ENCODE results near the gene PAX2.

Gene PAX2

GRCh38 chr10:100810835-100811116 lies 65.4 kb downstream of the PAX2 start:
- Histone ChIP-seq H3K4me3 (ENCODE audit: low read length) (no peak overlapping the region), H3K9ac (ENCODE audit: low read length) (no peak overlapping the region), H3K36me3 (replicated peaks; ENCODE audit: insufficient read depth, low read length) (no peaks in the 10 kb centered on the region), H3K27me3 (replicated peaks; ENCODE audit: insufficient read depth, low read length) (peaks cover 100% of the 10 kb centered on the region), H2AFZ (ENCODE audit: low read length) (no peak overlapping the region), H3K4me2 (ENCODE audit: low read depth, low read length) (no peak overlapping the region), H3K9me3 (replicated peaks; ENCODE audit: insufficient read depth, low read length) (no peaks in the 10 kb centered on the region), H3K27ac (ENCODE audit: low read length) (no peak overlapping the region), H3F3A (ENCODE audit: insufficient read depth, low read length) (no peaks in the 10 kb centered on the region), H3K9me2 (replicated peaks; ENCODE audit: insufficient read depth, low read length) (no peaks in the 10 kb centered on the region), H3K79me2 (ENCODE audit: low read length) (no peaks in the 10 kb centered on the region), H3K4me1 (ENCODE audit: low read length) (no peaks in the 10 kb centered on the region), H4K20me1 (ENCODE audit: insufficient read depth, low read length) (no peaks in the 10 kb centered on the region)
- TF ChIP-seq CTCF (IDR thresholded peaks at IDR 0.05; ENCODE audit: low read length) = no peak
- no peak for TF ChIP-seq EZH2phosphoT487 (IDR thresholded peaks at IDR 0.05; ENCODE audit: low read length)
- no peak for TF ChIP-seq EZH2 (optimal IDR thresholded peaks at IDR 0.05; ENCODE audit: low read depth, low read length)
- DNase-seq = no peak

GRCh38 chr10:100811261-100811660 lies 65.9 kb downstream of the PAX2 start:
- Histone ChIP-seq H3K9ac (ENCODE audit: low read length) (no peak overlapping the region), H3K4me2 (ENCODE audit: low read depth, low read length) (no peak overlapping the region), H3K27me3 (replicated peaks; ENCODE audit: insufficient read depth, low read length) (peaks cover 100% of the 10 kb centered on the region), H4K20me1 (ENCODE audit: insufficient read depth, low read length) (no peaks in the 10 kb centered on the region), H3K9me3 (replicated peaks; ENCODE audit: insufficient read depth, low read length) (no peaks in the 10 kb centered on the region), H3K79me2 (ENCODE audit: low read length) (no peaks in the 10 kb centered on the region), H2AFZ (ENCODE audit: low read length) (no peak overlapping the region), H3F3A (ENCODE audit: insufficient read depth, low read length) (no peaks in the 10 kb centered on the region), H3K9me2 (replicated peaks; ENCODE audit: insufficient read depth, low read length) (no peaks in the 10 kb centered on the region), H3K36me3 (replicated peaks; ENCODE audit: insufficient read depth, low read length) (no peaks in the 10 kb centered on the region), H3K4me3 (ENCODE audit: low read length) (no peak overlapping the region), H3K27ac (ENCODE audit: low read length) (no peak overlapping the region), H3K4me1 (ENCODE audit: low read length) (no peaks in the 10 kb centered on the region)
- no peak for TF ChIP-seq CTCF (IDR thresholded peaks at IDR 0.05; ENCODE audit: low read length)
- no peak for TF ChIP-seq EZH2 (optimal IDR thresholded peaks at IDR 0.05; ENCODE audit: low read depth, low read length)
- TF ChIP-seq EZH2phosphoT487 (IDR thresholded peaks at IDR 0.05; ENCODE audit: low read length) = no peak
- no peak for DNase-seq

- H4K20me1 ChIP-seq (ENCODE audit: insufficient read depth, low read length) = no peaks in the 10 kb centered on the region
Observed at GRCh38 chr10:100811752-100812750, 66.7 kb downstream of the PAX2 start.

More at GRCh38 chr10:100811752-100812750, 66.7 kb downstream of the PAX2 start:
- Histone ChIP-seq H3K36me3 (replicated peaks; ENCODE audit: insufficient read depth, low read length) (no peaks in the 10 kb centered on the region), H3K4me3 (ENCODE audit: low read length) (no peak overlapping the region), H3K4me1 (ENCODE audit: low read length) (no peaks in the 10 kb centered on the region), H3K9me2 (replicated peaks; ENCODE audit: insufficient read depth, low read length) (no peaks in the 10 kb centered on the region), H3K9ac (ENCODE audit: low read length) (no peak overlapping the region), H3K27ac (ENCODE audit: low read length) (no peak overlapping the region), H2AFZ (ENCODE audit: low read length) (no peak overlapping the region), H3K79me2 (ENCODE audit: low read length) (no peaks in the 10 kb centered on the region), H3K9me3 (replicated peaks; ENCODE audit: insufficient read depth, low read length) (no peaks in the 10 kb centered on the region), H3K27me3 (replicated peaks; ENCODE audit: insufficient read depth, low read length) (peaks cover 100% of the 10 kb centered on the region), H3F3A (ENCODE audit: insufficient read depth, low read length) (no peaks in the 10 kb centered on the region), H3K4me2 (ENCODE audit: low read depth, low read length) (no peak overlapping the region)
- no peak for TF ChIP-seq CTCF (IDR thresholded peaks at IDR 0.05; ENCODE audit: low read length)
- no peak for TF ChIP-seq EZH2phosphoT487 (IDR thresholded peaks at IDR 0.05; ENCODE audit: low read length)
- TF ChIP-seq EZH2 (optimal IDR thresholded peaks at IDR 0.05; ENCODE audit: low read depth, low read length) = no peak
- no peak for DNase-seq
